Measurements from ENCODE around the gene MAP3K14.

Gene MAP3K14

DNA sequence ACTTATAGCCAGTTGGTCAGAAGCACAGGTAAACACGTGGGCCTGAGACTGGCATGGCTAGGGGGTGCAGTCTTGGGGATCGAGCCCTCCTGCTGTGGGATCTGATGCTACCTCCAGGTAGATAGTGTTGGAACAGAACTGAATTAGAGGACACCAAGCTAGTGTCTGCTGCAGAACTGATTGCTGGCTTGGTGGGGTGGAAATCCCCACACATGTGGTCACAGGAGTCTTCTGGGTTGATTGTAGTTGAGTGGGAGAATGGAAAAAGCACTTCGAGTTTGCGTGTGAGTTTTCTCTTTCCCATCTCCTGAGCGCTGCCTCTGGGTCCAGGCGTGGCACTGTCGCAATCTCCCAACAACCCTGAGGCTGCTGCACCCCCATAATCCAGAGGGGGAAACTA is 46.9 kb downstream of the MAP3K14 start:
- TF ChIP-seq, protein P1, sequence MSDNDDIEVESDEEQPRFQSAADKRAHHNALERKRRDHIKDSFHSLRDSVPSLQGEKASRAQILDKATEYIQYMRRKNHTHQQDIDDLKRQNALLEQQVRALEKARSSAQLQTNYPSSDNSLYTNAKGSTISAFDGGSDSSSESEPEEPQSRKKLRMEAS (IDR thresholded peaks at IDR 0.05) = no peak
- no peak for TF ChIP-seq YY1 (IDR thresholded peaks at IDR 0.05; ENCODE audit: low read depth)

DNA sequence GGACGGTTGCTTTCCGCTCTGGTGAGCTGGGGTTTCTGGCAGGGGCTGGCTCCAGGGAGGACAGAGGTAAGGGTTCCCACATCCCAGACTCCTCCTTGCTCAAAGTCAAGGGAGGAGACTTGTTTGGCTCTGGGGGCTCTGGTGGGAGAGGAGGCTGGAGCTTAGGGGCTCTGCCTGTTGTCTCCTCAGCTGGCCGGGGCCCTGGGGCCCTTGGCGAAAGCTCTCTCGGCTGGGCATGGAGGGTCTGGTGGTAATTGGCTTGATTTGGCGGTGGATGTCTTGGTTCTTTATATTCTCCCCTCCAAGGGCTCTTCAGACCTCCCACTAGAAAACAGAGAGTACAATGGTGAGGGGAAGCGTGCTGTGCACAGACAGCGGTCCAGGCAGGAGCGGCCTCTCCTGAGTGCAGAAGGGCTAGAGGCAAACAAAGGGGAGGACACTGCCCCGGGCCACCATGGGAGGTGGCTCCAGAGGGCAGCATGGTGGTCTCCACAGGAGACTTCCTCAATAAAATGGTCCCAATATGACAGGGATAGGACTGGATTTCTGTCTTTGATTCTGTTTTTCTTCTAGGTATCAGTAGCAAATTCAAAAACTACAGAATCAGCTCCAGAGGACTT is 49.3 kb downstream of the MAP3K14 start:
- TF ChIP-seq CREB1 (IDR thresholded peaks at IDR 0.05; ENCODE audit: low read depth) = no peak
- no peak for TF ChIP-seq RAD21 (IDR thresholded peaks at IDR 0.05; ENCODE audit: low read depth)
- TF ChIP-seq TAF1 (IDR thresholded peaks at IDR 0.05; ENCODE audit: low read depth) = no peak
- TF ChIP-seq TCF12 (IDR thresholded peaks at IDR 0.05; ENCODE audit: low read depth) = no peak
- TF ChIP-seq, protein P1 (IDR thresholded peaks at IDR 0.05) = no peak
- TF ChIP-seq FOXM1 (IDR thresholded peaks at IDR 0.05; ENCODE audit: borderline replicate concordance, low read depth) = no peak
- TF ChIP-seq, protein P2, sequence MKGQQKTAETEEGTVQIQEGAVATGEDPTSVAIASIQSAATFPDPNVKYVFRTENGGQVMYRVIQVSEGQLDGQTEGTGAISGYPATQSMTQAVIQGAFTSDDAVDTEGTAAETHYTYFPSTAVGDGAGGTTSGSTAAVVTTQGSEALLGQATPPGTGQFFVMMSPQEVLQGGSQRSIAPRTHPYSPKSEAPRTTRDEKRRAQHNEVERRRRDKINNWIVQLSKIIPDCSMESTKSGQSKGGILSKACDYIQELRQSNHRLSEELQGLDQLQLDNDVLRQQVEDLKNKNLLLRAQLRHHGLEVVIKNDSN (IDR thresholded peaks at IDR 0.05) = no peak
- TF ChIP-seq ZBTB7A (IDR thresholded peaks at IDR 0.05; ENCODE audit: low read depth) = no peak
- no peak for TF ChIP-seq TEAD4 (IDR thresholded peaks at IDR 0.05)
- TF ChIP-seq EGR1 (IDR thresholded peaks at IDR 0.05) = no peak
- no peak for TF ChIP-seq CEBPB (IDR thresholded peaks at IDR 0.05)

DNA sequence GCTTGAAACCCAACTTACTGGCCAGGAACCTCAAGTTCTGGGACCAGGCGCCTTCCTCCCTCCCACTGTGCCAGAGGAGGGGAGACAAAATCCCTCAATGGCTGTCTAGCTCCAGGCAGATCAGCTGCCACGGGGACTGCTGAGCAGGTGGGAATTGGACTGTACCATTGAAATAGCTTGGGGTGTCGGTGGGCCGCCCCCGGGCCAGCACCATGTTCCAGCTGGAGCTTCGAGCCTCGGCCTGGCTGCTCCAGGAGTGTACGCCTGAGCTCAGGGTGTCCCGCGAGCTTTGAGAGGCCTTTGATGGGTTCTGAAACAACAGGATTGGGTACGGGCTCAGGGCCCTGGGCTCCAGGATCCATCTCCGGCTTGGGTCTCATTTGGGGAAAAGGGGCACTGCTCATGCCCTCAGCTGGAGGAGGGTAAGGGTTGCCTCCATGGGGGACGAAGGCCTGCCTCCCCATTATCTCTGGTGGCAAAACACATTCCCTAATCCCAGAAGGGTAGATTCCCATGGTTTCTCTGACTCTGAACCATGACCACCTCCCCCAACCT is 50.4 kb downstream of the MAP3K14 start:
- TF ChIP-seq, protein P3, sequence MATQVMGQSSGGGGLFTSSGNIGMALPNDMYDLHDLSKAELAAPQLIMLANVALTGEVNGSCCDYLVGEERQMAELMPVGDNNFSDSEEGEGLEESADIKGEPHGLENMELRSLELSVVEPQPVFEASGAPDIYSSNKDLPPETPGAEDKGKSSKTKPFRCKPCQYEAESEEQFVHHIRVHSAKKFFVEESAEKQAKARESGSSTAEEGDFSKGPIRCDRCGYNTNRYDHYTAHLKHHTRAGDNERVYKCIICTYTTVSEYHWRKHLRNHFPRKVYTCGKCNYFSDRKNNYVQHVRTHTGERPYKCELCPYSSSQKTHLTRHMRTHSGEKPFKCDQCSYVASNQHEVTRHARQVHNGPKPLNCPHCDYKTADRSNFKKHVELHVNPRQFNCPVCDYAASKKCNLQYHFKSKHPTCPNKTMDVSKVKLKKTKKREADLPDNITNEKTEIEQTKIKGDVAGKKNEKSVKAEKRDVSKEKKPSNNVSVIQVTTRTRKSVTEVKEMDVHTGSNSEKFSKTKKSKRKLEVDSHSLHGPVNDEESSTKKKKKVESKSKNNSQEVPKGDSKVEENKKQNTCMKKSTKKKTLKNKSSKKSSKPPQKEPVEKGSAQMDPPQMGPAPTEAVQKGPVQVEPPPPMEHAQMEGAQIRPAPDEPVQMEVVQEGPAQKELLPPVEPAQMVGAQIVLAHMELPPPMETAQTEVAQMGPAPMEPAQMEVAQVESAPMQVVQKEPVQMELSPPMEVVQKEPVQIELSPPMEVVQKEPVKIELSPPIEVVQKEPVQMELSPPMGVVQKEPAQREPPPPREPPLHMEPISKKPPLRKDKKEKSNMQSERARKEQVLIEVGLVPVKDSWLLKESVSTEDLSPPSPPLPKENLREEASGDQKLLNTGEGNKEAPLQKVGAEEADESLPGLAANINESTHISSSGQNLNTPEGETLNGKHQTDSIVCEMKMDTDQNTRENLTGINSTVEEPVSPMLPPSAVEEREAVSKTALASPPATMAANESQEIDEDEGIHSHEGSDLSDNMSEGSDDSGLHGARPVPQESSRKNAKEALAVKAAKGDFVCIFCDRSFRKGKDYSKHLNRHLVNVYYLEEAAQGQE (IDR thresholded peaks at IDR 0.05; ENCODE audit: low read depth) = no peak
- TF ChIP-seq YY1 (IDR thresholded peaks at IDR 0.05; ENCODE audit: low read depth) (no peak), TAF1 (IDR thresholded peaks at IDR 0.05; ENCODE audit: low read depth) (no peak)

DNA sequence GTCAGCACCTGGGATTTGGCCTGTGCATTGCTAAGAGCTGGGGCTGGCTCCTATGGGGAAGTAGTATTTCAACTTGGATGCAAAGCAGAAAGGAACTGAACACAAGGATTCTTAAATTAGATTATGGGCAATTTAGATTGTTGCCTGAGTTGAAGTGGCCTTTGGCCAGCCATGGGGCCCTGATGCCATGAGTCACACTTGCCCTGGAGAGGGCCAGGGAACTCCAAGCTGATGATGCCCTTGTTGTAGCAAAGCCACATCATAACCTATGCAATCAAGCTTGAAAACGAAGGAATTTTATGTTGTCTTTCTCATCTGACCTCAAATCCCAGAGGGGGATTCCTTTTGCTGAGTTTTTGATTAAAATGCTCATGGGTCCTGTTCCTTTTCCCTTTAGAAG is 51.0 kb downstream of the MAP3K14 start:
- TF ChIP-seq CREB1 (IDR thresholded peaks at IDR 0.05; ENCODE audit: low read depth) (no peak), FOXM1 (IDR thresholded peaks at IDR 0.05; ENCODE audit: borderline replicate concordance, low read depth) (no peak), TAF1 (IDR thresholded peaks at IDR 0.05; ENCODE audit: low read depth) (no peak), TEAD4 (IDR thresholded peaks at IDR 0.05) (no peak), ZBTB7A (IDR thresholded peaks at IDR 0.05; ENCODE audit: low read depth) (no peak), NFIC (IDR thresholded peaks at IDR 0.05) (no peak), EP300 (IDR thresholded peaks at IDR 0.05; ENCODE audit: borderline replicate concordance) (no peak), YY1 (IDR thresholded peaks at IDR 0.05; ENCODE audit: low read depth) (no peak), CEBPB (IDR thresholded peaks at IDR 0.05) (no peak)
- TF ChIP-seq, protein P1 (IDR thresholded peaks at IDR 0.05) = no peak
- TF ChIP-seq, protein P2 (IDR thresholded peaks at IDR 0.05) = no peak
- TF ChIP-seq, protein P3 (IDR thresholded peaks at IDR 0.05; ENCODE audit: low read depth) = no peak

DNA sequence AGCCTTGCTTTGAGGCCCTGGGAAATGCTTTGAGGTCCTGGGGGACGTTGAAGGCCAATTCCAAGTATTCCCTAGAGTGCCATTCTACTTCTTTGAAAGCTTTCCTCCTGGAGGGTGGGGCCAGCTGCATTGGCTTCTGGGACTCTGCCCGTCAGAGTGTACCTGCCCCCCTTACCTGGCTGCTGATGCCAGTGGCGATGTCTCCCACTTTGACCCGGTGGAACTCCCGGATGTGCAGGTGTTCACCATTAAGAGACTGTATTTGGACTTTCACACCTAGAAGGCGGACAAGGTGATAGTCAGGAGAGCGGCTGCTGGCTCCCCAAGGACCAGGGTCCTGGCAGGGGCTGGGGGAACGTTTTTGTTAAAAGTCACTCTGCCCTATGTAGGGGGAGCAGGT is 51.8 kb downstream of the MAP3K14 start:
- TF ChIP-seq ZBTB7A (IDR thresholded peaks at IDR 0.05; ENCODE audit: low read depth) (no peak), CEBPB (IDR thresholded peaks at IDR 0.05) (no peak), EP300 (IDR thresholded peaks at IDR 0.05; ENCODE audit: borderline replicate concordance) (no peak), NFIC (IDR thresholded peaks at IDR 0.05) (no peak), FOXM1 (IDR thresholded peaks at IDR 0.05; ENCODE audit: borderline replicate concordance, low read depth) (no peak), TEAD4 (IDR thresholded peaks at IDR 0.05) (no peak), CREB1 (IDR thresholded peaks at IDR 0.05; ENCODE audit: low read depth) (no peak), TCF12 (IDR thresholded peaks at IDR 0.05; ENCODE audit: low read depth) (no peak), RAD21 (IDR thresholded peaks at IDR 0.05; ENCODE audit: low read depth) (no peak), YY1 (IDR thresholded peaks at IDR 0.05; ENCODE audit: low read depth) (no peak), TAF1 (IDR thresholded peaks at IDR 0.05; ENCODE audit: low read depth) (no peak), EGR1 (IDR thresholded peaks at IDR 0.05) (no peak)
- TF ChIP-seq, protein P2 (IDR thresholded peaks at IDR 0.05) = no peak
- TF ChIP-seq, protein P3 (IDR thresholded peaks at IDR 0.05; ENCODE audit: low read depth) = no peak
- TF ChIP-seq, protein P1 (IDR thresholded peaks at IDR 0.05) = no peak

Measured in Ishikawa (cell line).